ENCODE data around the gene MED15. TPM values are rescaled to one million over a fixed set of nuclear protein-coding genes. Genes with fewer than 3 reads are reported as not detected.

The MED15 gene
- total RNA-seq, 1 experiment from 2014 or later, result 59.3 TPM

DNA sequence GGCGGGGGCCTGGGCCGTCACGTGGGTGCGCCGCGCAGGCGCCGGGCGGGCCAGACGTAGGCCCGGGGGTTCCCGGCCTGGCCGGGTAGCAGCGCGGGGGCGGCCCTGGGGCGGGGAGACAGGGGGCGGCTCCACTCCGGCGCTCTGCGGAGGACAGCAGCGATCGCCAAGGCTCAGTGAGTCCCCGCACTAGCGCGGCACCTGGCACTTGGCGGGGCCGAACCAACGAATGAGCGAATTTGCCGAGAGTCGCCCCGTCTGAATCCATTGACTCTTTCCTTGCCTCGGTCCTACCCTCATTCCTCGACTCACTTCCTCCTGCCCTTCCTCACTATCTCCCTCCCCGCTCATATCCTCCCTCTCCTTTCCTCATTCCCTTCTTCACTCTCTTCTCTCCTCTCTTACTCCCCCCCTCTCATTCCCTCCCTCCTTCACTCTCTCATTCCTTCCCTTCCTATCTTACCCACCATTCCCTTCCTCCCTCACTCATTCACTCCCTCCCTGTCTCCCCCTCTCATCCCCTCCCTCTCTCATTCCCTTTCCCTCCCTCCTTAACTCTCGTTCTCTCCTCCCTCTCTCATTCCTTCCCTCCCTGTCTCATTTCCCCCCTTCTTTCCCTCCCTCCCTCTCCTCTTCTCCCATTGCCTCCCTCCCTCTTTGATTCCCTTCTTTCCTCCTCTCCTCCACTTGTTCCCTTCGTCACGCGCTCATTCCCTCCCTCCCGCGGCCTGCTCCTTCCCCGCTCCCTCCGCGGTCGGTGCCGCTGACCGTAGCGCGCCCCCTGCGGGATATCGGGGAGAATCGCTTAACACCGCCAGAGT lies 11.3 kb upstream of the MED15 start:
- peak; percentile 67; the same call in 1 of the 2 replicates for TF ChIP-seq SIN3A (IDR thresholded peaks at IDR 0.05; ENCODE audit: borderline replicate concordance, insufficient read depth, low read depth, low read length)
- TF ChIP-seq, protein P1, sequence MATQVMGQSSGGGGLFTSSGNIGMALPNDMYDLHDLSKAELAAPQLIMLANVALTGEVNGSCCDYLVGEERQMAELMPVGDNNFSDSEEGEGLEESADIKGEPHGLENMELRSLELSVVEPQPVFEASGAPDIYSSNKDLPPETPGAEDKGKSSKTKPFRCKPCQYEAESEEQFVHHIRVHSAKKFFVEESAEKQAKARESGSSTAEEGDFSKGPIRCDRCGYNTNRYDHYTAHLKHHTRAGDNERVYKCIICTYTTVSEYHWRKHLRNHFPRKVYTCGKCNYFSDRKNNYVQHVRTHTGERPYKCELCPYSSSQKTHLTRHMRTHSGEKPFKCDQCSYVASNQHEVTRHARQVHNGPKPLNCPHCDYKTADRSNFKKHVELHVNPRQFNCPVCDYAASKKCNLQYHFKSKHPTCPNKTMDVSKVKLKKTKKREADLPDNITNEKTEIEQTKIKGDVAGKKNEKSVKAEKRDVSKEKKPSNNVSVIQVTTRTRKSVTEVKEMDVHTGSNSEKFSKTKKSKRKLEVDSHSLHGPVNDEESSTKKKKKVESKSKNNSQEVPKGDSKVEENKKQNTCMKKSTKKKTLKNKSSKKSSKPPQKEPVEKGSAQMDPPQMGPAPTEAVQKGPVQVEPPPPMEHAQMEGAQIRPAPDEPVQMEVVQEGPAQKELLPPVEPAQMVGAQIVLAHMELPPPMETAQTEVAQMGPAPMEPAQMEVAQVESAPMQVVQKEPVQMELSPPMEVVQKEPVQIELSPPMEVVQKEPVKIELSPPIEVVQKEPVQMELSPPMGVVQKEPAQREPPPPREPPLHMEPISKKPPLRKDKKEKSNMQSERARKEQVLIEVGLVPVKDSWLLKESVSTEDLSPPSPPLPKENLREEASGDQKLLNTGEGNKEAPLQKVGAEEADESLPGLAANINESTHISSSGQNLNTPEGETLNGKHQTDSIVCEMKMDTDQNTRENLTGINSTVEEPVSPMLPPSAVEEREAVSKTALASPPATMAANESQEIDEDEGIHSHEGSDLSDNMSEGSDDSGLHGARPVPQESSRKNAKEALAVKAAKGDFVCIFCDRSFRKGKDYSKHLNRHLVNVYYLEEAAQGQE (IDR thresholded peaks at IDR 0.05; ENCODE audit: insufficient read depth in 1 of 2, low read depth in 2 of 2, low read length in 1 of 2), result no peak
- TF ChIP-seq POLR2AphosphoS5 (IDR thresholded peaks at IDR 0.05; ENCODE audit: low read depth, low read length), result peak; percentile 79
- TF ChIP-seq TCF7L2 (IDR thresholded peaks at IDR 0.05; ENCODE audit: low read depth, low read length), result no peak
- TF ChIP-seq, protein P2, sequence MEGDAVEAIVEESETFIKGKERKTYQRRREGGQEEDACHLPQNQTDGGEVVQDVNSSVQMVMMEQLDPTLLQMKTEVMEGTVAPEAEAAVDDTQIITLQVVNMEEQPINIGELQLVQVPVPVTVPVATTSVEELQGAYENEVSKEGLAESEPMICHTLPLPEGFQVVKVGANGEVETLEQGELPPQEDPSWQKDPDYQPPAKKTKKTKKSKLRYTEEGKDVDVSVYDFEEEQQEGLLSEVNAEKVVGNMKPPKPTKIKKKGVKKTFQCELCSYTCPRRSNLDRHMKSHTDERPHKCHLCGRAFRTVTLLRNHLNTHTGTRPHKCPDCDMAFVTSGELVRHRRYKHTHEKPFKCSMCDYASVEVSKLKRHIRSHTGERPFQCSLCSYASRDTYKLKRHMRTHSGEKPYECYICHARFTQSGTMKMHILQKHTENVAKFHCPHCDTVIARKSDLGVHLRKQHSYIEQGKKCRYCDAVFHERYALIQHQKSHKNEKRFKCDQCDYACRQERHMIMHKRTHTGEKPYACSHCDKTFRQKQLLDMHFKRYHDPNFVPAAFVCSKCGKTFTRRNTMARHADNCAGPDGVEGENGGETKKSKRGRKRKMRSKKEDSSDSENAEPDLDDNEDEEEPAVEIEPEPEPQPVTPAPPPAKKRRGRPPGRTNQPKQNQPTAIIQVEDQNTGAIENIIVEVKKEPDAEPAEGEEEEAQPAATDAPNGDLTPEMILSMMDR (IDR thresholded peaks at IDR 0.05), result peak; percentile 91
- Histone ChIP-seq H3K27me3 (ENCODE audit: control insufficient read depth, insufficient read depth, low read length) (no peaks in the 10 kb centered on the region), H3K9me3 (ENCODE audit: control insufficient read depth, insufficient read depth, low read depth, low read length) (no peaks in the 10 kb centered on the region), H3K27ac (ENCODE audit: low read length) (peak overlapping the region; percentile 95), H3K4me1 (ENCODE audit: control insufficient read depth, insufficient read depth, low read length) (no peaks in the 10 kb centered on the region; the same call in 1 of the 2 replicates), H3K4me3 (ENCODE audit: low read depth in 2 of 2, low read length in 2 of 2) (peak overlapping the region; percentile 70 to 82), H3K36me3 (ENCODE audit: control insufficient read depth, insufficient read depth, low read length) (no peaks in the 10 kb centered on the region; the same call in 1 of the 2 replicates)
- BruUV-seq (replicated peaks), result no TSS peak
- intact Hi-C loops (cut with micrococcal nuclease; ENCODE audit: unreplicated experiment), result no loop called here
- ChIA-PET CTCF (no interaction called here), POLR2A (no interaction called here)
- peak; percentile 64 for DNase-seq (ENCODE audit: low read depth, low spot score)
- in situ Hi-C loops (cut with HindIII; ENCODE audit: low pct_unique_long_range_greater_than_20kb, low sequenced_read_pairs), result no loop called here
- peak; percentile 96 for ATAC-seq

DNA sequence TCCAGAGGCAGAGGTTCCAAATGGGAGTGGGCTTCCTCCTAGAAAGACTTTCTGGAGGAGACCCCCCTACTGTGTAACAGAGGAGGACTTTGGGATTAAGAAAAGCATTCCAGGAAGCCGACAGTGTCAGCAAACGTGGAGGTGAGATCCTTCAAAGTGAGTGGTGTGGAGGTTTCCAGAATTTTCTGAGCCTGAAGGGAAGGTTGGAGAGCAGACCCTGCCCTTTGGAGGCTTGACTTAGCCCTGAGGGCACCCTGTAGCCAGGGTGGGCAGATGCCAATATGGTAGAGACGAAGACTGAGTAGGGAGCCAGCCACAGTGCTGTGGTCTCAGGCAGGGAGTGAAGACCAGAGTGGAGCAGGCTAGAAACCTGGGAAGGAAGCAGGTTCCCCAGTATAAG lies 10.0 kb upstream of the MED15 start:
- ATAC-seq (no peak), DNase-seq (ENCODE audit: low read depth, low spot score) (no peak)
- H3K4me1 ChIP-seq (ENCODE audit: control insufficient read depth, insufficient read depth, low read length), result no peaks in the 10 kb centered on the region; the same call in 1 of the 2 replicates
- BruUV-seq (replicated peaks), result no TSS peak
- in situ Hi-C loops (cut with HindIII; ENCODE audit: low pct_unique_long_range_greater_than_20kb, low sequenced_read_pairs), result no loop called here
- H3K9me3 ChIP-seq (ENCODE audit: control insufficient read depth, insufficient read depth, low read depth, low read length), result no peaks in the 10 kb centered on the region
- ChIA-PET POLR2A (no interaction called here), CTCF (interaction anchor here (0.6 kb wide), 1 partner anchor 79 kb away, joined by 10 read pairs; no protein-coding TSS in a partner anchor)
- TF ChIP-seq, protein P2 (IDR thresholded peaks at IDR 0.05), result no peak
- no peak for TF ChIP-seq SIN3A (IDR thresholded peaks at IDR 0.05; ENCODE audit: borderline replicate concordance, insufficient read depth, low read depth, low read length)
- TF ChIP-seq, protein P1 (IDR thresholded peaks at IDR 0.05; ENCODE audit: insufficient read depth in 1 of 2, low read depth in 2 of 2, low read length in 1 of 2), result no peak
- TF ChIP-seq POLR2AphosphoS5 (IDR thresholded peaks at IDR 0.05; ENCODE audit: low read depth, low read length), result no peak
- no peak for TF ChIP-seq TCF7L2 (IDR thresholded peaks at IDR 0.05; ENCODE audit: low read depth, low read length)
- H3K27ac ChIP-seq (ENCODE audit: low read length), result peak overlapping the region; percentile 12; the same call in 1 of the 2 replicates
- intact Hi-C loops (cut with micrococcal nuclease; ENCODE audit: unreplicated experiment), result no loop called here
- H3K36me3 ChIP-seq (ENCODE audit: control insufficient read depth, insufficient read depth, low read length), result no peaks in the 10 kb centered on the region; the same call in 1 of the 2 replicates
- H3K4me3 ChIP-seq (ENCODE audit: low read depth in 2 of 2, low read length in 2 of 2), result no peak overlapping the region
- H3K27me3 ChIP-seq (ENCODE audit: control insufficient read depth, insufficient read depth, low read length), result no peaks in the 10 kb centered on the region
